A673 (cell line): ENCODE measurements around the gene TTC28. TPM values are rescaled to one million over a fixed set of nuclear protein-coding genes. Genes with fewer than 3 reads are reported as not detected.

Source experiments
- BruUV-seq: library from RNA; stranded (reverse); fragments of 400-500 nt; replicated peaks from 2 replicates; lab custom pipeline; 2021; lab: Mats Ljungman, UMichigan
- CTCF ChIA-PET: fragments of 300-600 bp; sonication (Branson Sonifier 250); formaldehyde crosslinking; loops from one replicate; lab custom pipeline; 2022; ENCODE audit warnings: antibody characterized with exemption; lab: Charles Lee
- POLR2A ChIA-PET: fragments of 300-600 bp; sonication (Branson Sonifier 250); formaldehyde crosslinking; loops from one replicate; lab custom pipeline; 2022; ENCODE audit warnings: antibody characterized with exemption; ENCODE audit not compliant: low non-redundant PET; lab: Charles Lee
- DNase-seq: peaks from one replicate; pipeline ENCODE4 v3.0.0-alpha.2; 2015; ENCODE audit warnings: low spot score
- H3K27ac ChIP-seq: fragments of 200-600 bp; sonication (generic); 2 replicates; pipeline ENCODE4 v1.5.1; 2016; ENCODE audit warnings: mixed run types, low read depth, mild to moderate bottlenecking, mixed read lengths, antibody characterized with exemption, low read length; ENCODE audit not compliant: poor library complexity, severe bottlenecking
- H3K27me3 ChIP-seq: fragments of 200-600 bp; sonication (generic); replicated peaks from 2 replicates; pipeline ENCODE4 v1.6.1; 2017; ENCODE audit warnings: mixed run types, low read depth, mild to moderate bottlenecking, mixed read lengths, antibody characterized with exemption, low read length; ENCODE audit not compliant: insufficient read depth, poor library complexity
- H3K36me3 ChIP-seq: fragments of 200-600 bp; sonication (generic); 2 replicates; pipeline ENCODE4 v1.6.1; 2016; ENCODE audit warnings: mixed run types, mild to moderate bottlenecking, mixed read lengths, antibody characterized with exemption, low read length; ENCODE audit not compliant: insufficient read depth, poor library complexity, severe bottlenecking
- H3K4me1 ChIP-seq: fragments of 200-600 bp; sonication (generic); 2 replicates; pipeline ENCODE4 v1.6.1; 2017; ENCODE audit warnings: mixed run types, mild to moderate bottlenecking, mixed read lengths, antibody characterized with exemption, low read length; ENCODE audit not compliant: insufficient read depth, poor library complexity, severe bottlenecking
- H3K4me3 ChIP-seq: fragments of 200-600 bp; sonication (generic); 2 replicates; pipeline ENCODE4 v1.5.1; 2016; ENCODE audit warnings: low read depth, mixed run types, mild to moderate bottlenecking, mixed read lengths, low read length; ENCODE audit not compliant: poor library complexity, severe bottlenecking
- H3K9me3 ChIP-seq: fragments of 200-600 bp; sonication (generic); 2 replicates; pipeline ENCODE4 v1.6.1; 2016; ENCODE audit warnings: mixed run types, low read depth, mild to moderate bottlenecking, mixed read lengths, antibody characterized with exemption, low read length; ENCODE audit not compliant: poor library complexity, severe bottlenecking
- CTCF ChIP-seq: fragments of 300-800, 200-600 bp; sonication (generic); conservative IDR thresholded peaks from 2 replicates; pipeline ENCODE4 v1.5.1; 2017; ENCODE audit warnings: low read depth, mild to moderate bottlenecking, antibody characterized with exemption, low read length, moderate library complexity, mixed read lengths
- EZH2 ChIP-seq: fragments of 200-600 bp; sonication (generic); IDR thresholded peaks from 2 replicates; pipeline ENCODE4 v1.6.1; 2017; ENCODE audit warnings: borderline replicate concordance, low read depth, mild to moderate bottlenecking, mixed read lengths, antibody characterized with exemption, low read length; ENCODE audit not compliant: poor library complexity, severe bottlenecking
- intact Hi-C: fragments of 100-400 bp; cut with micrococcal nuclease; formaldehyde crosslinking; loops from one replicate; pipeline ENCODE4 v1.10.0; 2022; ENCODE audit not compliant: unreplicated experiment
- total RNA-seq: library from RNA; stranded (reverse); gene quantifications from 2 replicates; pipeline ENCODE4 v1.2.3, GENCODE V29; 2021

Gene TTC28
- total RNA-seq, 1 experiment from 2014 or later: 48.7 TPM

- peak; percentile 26 for DNase-seq
- POLR2A ChIA-PET: no interaction called here
- peaks cover 7% of the 10 kb centered on the region for H3K4me1 ChIP-seq
- no peak overlapping the region for H3K4me3 ChIP-seq
- intact Hi-C loops: no loop called here
- H3K9me3 ChIP-seq: no peaks in the 10 kb centered on the region
- BruUV-seq: no TSS peak
- H3K27ac ChIP-seq: no peak overlapping the region
- no peaks in the 10 kb centered on the region for H3K36me3 ChIP-seq
- TF ChIP-seq CTCF (no peak), EZH2 (no peak)
- no peaks in the 10 kb centered on the region for H3K27me3 ChIP-seq
- CTCF ChIA-PET: no interaction called here
Observed at GRCh38 chr22:28247667-28248363, 431.8 kb downstream of the TTC28 start.

GRCh38 chr22:28247136-28247535, 432.5 kb downstream of the TTC28 start:
- BruUV-seq: no TSS peak
- Histone ChIP-seq H3K27me3 (no peaks in the 10 kb centered on the region), H3K36me3 (no peaks in the 10 kb centered on the region), H3K27ac (no peak overlapping the region), H3K9me3 (no peaks in the 10 kb centered on the region), H3K4me1 (peaks cover 7% of the 10 kb centered on the region), H3K4me3 (no peak overlapping the region)
- no peak for TF ChIP-seq EZH2
- TF ChIP-seq CTCF: no peak
- CTCF ChIA-PET: no interaction called here
- POLR2A ChIA-PET: no interaction called here
- intact Hi-C loops: no loop called here
- no peak for DNase-seq

- Histone ChIP-seq H3K9me3 (no peaks in the 10 kb centered on the region), H3K27me3 (no peaks in the 10 kb centered on the region), H3K4me1 (peaks cover 7% of the 10 kb centered on the region), H3K27ac (no peak overlapping the region), H3K4me3 (no peak overlapping the region), H3K36me3 (no peaks in the 10 kb centered on the region)
- ChIA-PET POLR2A (no interaction called here), CTCF (interaction anchor here (0.5 kb wide), 1 partner anchor 10 kb away, joined by 3 read pairs; no protein-coding TSS in a partner anchor)
- no TSS peak for BruUV-seq
- DNase-seq: no peak
- intact Hi-C loops: no loop called here
- no peak for TF ChIP-seq CTCF
- TF ChIP-seq EZH2: no peak
Observed at GRCh38 chr22:28246397-28246796, 433.2 kb downstream of the TTC28 start.
